T-helper 1 cell treated with Interleukin-12 subunit alpha and Interleukin-12 subunit beta and Interleukin-4 antibody, amounts not matched to agents 30 μg/mL and 1 μg/mL, for 36 hours (primary cell): ENCODE data around the gene BCORL1.

Source experiments
- H3K27ac Mint-ChIP-seq: one replicate; pipeline ENCODE4 v1.8.0; 2021; ENCODE audit warnings: mild to moderate bottlenecking, mixed read lengths
- H3K27me3 Mint-ChIP-seq: one replicate; pipeline ENCODE4 v1.8.0; 2021; ENCODE audit warnings: low read depth, mixed read lengths
- H3K36me3 Mint-ChIP-seq: one replicate; pipeline ENCODE4 v1.8.0; 2021; ENCODE audit warnings: low read depth, mixed read lengths
- H3K4me1 Mint-ChIP-seq: one replicate; pipeline ENCODE4 v1.8.0; 2021; ENCODE audit warnings: low read depth, mixed read lengths
- H3K4me3 Mint-ChIP-seq: one replicate; pipeline ENCODE4 v1.8.0; 2021; ENCODE audit warnings: mild to moderate bottlenecking, moderate library complexity, mixed read lengths
- H3K9me3 Mint-ChIP-seq: one replicate; pipeline ENCODE4 v1.8.0; 2021; ENCODE audit warnings: mixed read lengths

The BCORL1 gene

GRCh38 chrX:130080791-130081367, 98.4 kb downstream of the BCORL1 start:
- peaks cover 8% of the 10 kb centered on the region for H3K36me3 Mint-ChIP-seq
- no peak overlapping the region for H3K4me3 Mint-ChIP-seq
- H3K27ac Mint-ChIP-seq, result no peak overlapping the region
- H3K4me1 Mint-ChIP-seq, result peaks cover 43% of the 10 kb centered on the region
- H3K27me3 Mint-ChIP-seq, result no peaks in the 10 kb centered on the region
- no peaks in the 10 kb centered on the region for H3K9me3 Mint-ChIP-seq

- H3K4me1 Mint-ChIP-seq, result peaks cover 46% of the 10 kb centered on the region
- H3K9me3 Mint-ChIP-seq, result no peaks in the 10 kb centered on the region
- peaks cover 9% of the 10 kb centered on the region for H3K36me3 Mint-ChIP-seq
- peak overlapping the region; percentile 69 for H3K27ac Mint-ChIP-seq
- H3K4me3 Mint-ChIP-seq, result peak overlapping the region; percentile 64
- no peaks in the 10 kb centered on the region for H3K27me3 Mint-ChIP-seq
These were observed 99.1 kb downstream of the BCORL1 start for GRCh38 chrX:130081421-130082045.

DNA sequence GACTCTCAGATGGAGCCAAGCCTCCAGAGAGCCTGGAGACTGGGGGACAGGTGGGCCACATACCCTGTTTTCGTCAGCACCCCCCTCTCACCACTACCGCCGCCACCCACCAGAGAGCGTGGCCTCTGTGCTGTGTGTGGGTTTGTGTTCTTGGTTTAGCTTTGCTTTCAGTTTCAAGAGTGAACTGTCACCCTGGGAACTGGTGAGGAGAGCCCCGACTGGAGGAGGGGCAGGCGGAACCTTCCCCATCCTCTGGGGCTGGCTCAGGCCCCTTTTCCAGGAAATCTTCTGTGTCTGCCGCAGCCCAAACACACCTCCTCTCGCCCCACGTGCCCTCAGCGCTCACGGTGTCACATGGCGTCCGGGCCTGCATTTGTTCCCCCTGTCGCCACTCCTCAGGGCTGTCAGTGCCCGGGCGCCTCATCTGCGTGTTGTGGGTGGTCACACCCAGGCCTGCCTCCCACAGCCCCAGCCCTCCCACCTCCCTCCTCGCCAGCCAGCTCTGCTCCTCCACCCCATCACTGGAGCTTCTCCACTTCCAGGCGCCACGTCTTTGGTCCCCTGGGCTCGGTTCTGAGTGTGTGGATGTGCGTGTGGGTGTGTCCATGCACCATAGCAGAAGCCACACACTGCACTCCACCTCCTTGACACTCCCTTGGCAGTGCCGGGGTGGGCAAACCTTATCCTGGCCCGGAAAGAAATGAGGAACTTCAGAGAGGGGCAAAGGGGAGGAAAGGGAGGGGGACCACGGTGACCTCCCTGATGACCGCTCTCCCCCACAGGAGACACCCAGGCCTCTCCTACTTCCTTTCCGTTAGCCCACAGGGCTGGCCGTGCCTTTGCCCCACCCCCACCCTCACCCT, 100.0 kb downstream of the BCORL1 start:
- H3K27me3 Mint-ChIP-seq, result no peaks in the 10 kb centered on the region

GRCh38 chrX:130083107-130083490, 100.7 kb downstream of the BCORL1 start:
- Mint-ChIP-seq H3K4me1 (peaks cover 54% of the 10 kb centered on the region), H3K27me3 (no peaks in the 10 kb centered on the region), H3K9me3 (no peaks in the 10 kb centered on the region), H3K4me3 (peak overlapping the region; percentile 86), H3K36me3 (peaks cover 12% of the 10 kb centered on the region), H3K27ac (peak overlapping the region; percentile 77)

More for the DNA sequence above, 100.0 kb downstream of the BCORL1 start:
- Mint-ChIP-seq H3K4me3 (peak overlapping the region; percentile 62), H3K36me3 (peaks cover 9% of the 10 kb centered on the region), H3K27ac (peak overlapping the region; percentile 77), H3K4me1 (peaks cover 50% of the 10 kb centered on the region), H3K9me3 (no peaks in the 10 kb centered on the region)

DNA sequence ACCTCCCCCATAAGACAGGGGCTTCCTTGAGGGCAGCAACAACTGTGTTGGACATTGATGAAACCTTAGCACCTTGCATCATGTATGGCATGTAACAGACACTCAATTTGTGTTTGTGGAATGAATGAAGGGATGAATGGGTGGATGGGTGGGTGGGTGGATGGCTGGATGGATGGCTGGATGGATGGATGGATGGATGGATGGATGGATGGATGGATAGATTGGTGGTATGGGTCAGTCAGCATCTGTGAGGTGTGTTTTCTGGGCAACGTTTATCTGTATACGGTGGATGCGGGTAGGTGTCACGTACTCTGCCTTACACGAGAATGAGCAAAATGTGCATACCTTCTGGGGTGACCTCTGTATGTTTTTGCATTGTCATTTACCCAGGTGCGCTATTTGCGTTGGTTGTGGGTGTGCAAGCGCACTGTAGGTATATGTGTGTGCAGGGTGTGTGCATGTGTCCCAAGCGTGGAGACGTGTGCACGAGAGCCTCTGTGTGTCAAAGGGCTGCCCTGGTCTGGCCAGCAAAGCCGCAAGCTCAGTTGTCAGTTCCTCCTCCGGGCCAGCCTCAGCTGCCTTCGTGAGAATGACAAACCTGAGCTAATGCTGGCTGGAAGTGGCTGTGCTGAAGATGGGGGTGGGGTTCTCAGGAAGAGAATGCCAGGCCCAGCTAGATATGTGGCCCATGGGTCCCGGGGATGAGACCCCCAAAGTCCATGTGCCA, 101.4 kb downstream of the BCORL1 start:
- H3K36me3 Mint-ChIP-seq, result peaks cover 12% of the 10 kb centered on the region
- peaks cover 56% of the 10 kb centered on the region for H3K4me1 Mint-ChIP-seq
- H3K4me3 Mint-ChIP-seq, result peak overlapping the region; percentile 86
- H3K27me3 Mint-ChIP-seq, result no peaks in the 10 kb centered on the region
- H3K9me3 Mint-ChIP-seq, result no peaks in the 10 kb centered on the region
- H3K27ac Mint-ChIP-seq, result peak overlapping the region; percentile 88

DNA sequence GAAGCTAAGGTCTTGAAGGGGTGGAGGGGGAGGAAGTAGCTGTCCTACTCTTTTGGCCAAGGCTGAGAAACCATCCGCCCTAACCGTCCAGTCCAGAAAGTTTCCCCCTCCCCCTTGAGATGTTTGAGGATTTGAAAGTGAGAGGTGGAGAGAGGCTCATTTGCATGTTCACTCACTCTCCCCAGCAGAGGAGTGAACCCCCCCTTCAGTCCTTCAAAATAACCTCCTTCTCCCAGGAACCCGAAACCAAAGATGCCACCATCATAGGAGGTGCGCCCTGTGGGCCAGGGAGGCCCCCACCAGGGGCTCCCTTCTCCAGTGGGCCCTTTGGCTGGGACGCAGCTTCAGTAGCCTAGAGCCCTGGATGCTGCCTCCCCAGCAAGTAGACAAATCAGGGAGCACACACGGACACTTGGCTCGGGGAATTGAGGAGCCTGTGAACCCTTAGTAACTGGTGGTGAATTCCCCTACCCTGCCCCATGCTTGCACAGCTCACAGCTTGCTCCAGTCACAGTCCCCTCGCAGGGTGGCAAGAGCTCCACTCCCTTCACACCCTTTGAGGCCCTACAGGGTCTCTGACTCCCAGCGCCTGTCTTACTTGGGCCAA, 102.3 kb downstream of the BCORL1 start:
- peaks cover 57% of the 10 kb centered on the region for H3K4me1 Mint-ChIP-seq
- H3K27me3 Mint-ChIP-seq, result no peaks in the 10 kb centered on the region
- H3K27ac Mint-ChIP-seq, result peak overlapping the region; percentile 88
- H3K9me3 Mint-ChIP-seq, result no peaks in the 10 kb centered on the region
- peaks cover 10% of the 10 kb centered on the region for H3K36me3 Mint-ChIP-seq
- H3K4me3 Mint-ChIP-seq, result peak overlapping the region; percentile 86

DNA sequence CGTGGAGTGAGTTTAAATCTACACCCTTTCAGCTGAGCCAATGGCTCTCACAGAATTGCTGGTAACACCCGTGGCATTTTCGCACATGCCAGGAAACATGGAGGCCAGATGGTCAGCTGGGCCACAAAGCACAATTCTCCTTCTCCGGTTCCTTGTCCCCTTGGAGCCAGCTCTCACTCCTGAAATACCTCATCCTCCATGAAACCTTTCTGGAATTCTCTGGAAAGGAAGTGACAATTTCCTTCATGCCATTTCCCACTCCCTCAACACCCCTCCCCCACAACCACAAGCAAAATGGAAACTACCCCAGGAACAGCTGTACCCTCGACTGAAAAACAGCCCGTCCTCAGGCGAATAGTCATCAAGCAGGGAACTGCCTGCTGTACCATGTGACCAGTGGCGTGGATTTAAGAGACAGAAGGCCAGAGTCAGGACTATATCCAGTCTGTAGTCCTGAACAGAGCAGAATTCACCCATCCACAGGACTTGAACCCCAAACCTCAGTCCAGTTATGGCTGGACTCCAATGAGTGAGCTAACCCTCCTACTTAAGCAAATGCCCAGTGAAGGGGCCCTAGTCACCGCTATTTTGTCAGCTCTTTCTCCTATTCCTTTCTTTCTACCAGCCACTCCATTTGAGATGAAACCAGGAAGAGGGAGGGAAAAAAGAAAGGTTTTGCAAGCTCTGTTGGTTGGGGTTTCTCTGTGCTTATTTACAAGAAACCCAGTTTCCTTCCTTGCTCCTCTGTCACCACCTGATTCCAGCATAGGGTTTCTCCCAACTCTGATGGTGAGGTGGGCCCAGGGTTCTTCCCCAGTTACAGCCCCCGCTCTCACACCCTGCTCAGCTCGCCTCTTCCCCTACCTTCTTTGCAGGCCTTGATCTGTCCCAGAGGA, 103.4 kb downstream of the BCORL1 start:
- Mint-ChIP-seq H3K4me1 (peaks cover 57% of the 10 kb centered on the region), H3K27ac (peak overlapping the region; percentile 88), H3K36me3 (peaks cover 11% of the 10 kb centered on the region), H3K27me3 (no peaks in the 10 kb centered on the region), H3K4me3 (peak overlapping the region; percentile 86), H3K9me3 (no peaks in the 10 kb centered on the region)

- Mint-ChIP-seq H3K27ac (peak overlapping the region; percentile 88), H3K27me3 (no peaks in the 10 kb centered on the region), H3K36me3 (peaks cover 11% of the 10 kb centered on the region), H3K4me3 (peak overlapping the region; percentile 86), H3K9me3 (no peaks in the 10 kb centered on the region), H3K4me1 (peaks cover 55% of the 10 kb centered on the region)
These were observed 104.2 kb downstream of the BCORL1 start for GRCh38 chrX:130086447-130087206.

- H3K27ac Mint-ChIP-seq, result peak overlapping the region; percentile 74
- peaks cover 36% of the 10 kb centered on the region for H3K4me1 Mint-ChIP-seq
- peaks cover 11% of the 10 kb centered on the region for H3K36me3 Mint-ChIP-seq
- H3K27me3 Mint-ChIP-seq, result no peaks in the 10 kb centered on the region
- no peaks in the 10 kb centered on the region for H3K9me3 Mint-ChIP-seq
- H3K4me3 Mint-ChIP-seq, result peak overlapping the region; percentile 23
These were observed 107.9 kb downstream of the BCORL1 start for GRCh38 chrX:130090364-130090763.

- H3K27me3 Mint-ChIP-seq, result no peaks in the 10 kb centered on the region
- peaks cover 9% of the 10 kb centered on the region for H3K36me3 Mint-ChIP-seq
- no peaks in the 10 kb centered on the region for H3K9me3 Mint-ChIP-seq
- peak overlapping the region; percentile 89 for H3K4me3 Mint-ChIP-seq
- peak overlapping the region; percentile 94 for H3K27ac Mint-ChIP-seq
- H3K4me1 Mint-ChIP-seq, result peaks cover 28% of the 10 kb centered on the region
These were observed 109.6 kb downstream of the BCORL1 start for GRCh38 chrX:130091980-130092522.

- H3K27me3 Mint-ChIP-seq, result no peaks in the 10 kb centered on the region
- no peak overlapping the region for H3K4me3 Mint-ChIP-seq
- peaks cover 27% of the 10 kb centered on the region for H3K4me1 Mint-ChIP-seq
- no peaks in the 10 kb centered on the region for H3K9me3 Mint-ChIP-seq
- no peak overlapping the region for H3K27ac Mint-ChIP-seq
- H3K36me3 Mint-ChIP-seq, result peaks cover 6% of the 10 kb centered on the region
These were observed 110.8 kb downstream of the BCORL1 start for GRCh38 chrX:130093271-130093670.

DNA sequence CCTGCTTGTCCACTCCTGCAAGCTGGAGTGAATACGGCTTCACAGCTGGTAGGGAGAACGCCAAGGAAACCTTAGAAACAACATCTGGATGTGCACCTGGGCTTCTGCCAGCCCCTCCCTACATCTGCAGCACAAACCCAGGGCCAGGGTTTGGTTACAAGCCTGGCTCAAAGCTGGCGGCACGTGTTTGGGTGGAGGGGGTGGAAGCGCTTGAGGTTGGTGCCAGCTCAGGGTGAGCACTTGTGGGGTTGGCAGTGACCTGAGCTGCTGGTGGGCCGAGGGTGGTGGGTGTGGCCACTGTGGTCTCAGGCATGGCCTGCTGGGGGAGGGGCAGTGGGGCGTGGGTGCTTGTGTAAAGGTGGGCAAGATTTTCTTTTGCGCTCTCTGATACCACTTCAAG, 112.3 kb downstream of the BCORL1 start:
- H3K4me1 Mint-ChIP-seq, result peaks cover 28% of the 10 kb centered on the region
- H3K27me3 Mint-ChIP-seq, result no peaks in the 10 kb centered on the region
- no peaks in the 10 kb centered on the region for H3K9me3 Mint-ChIP-seq
- H3K36me3 Mint-ChIP-seq, result peaks cover 4% of the 10 kb centered on the region
- no peak overlapping the region for H3K27ac Mint-ChIP-seq
- no peak overlapping the region for H3K4me3 Mint-ChIP-seq
